Fibroblast of skin of abdomen (primary cell): ENCODE data around the gene TBC1D4.

Source experiments
- DNase-seq: peaks from one replicate; pipeline ENCODE4 v3.0.0-alpha.2; 2013

The TBC1D4 gene

DNA sequence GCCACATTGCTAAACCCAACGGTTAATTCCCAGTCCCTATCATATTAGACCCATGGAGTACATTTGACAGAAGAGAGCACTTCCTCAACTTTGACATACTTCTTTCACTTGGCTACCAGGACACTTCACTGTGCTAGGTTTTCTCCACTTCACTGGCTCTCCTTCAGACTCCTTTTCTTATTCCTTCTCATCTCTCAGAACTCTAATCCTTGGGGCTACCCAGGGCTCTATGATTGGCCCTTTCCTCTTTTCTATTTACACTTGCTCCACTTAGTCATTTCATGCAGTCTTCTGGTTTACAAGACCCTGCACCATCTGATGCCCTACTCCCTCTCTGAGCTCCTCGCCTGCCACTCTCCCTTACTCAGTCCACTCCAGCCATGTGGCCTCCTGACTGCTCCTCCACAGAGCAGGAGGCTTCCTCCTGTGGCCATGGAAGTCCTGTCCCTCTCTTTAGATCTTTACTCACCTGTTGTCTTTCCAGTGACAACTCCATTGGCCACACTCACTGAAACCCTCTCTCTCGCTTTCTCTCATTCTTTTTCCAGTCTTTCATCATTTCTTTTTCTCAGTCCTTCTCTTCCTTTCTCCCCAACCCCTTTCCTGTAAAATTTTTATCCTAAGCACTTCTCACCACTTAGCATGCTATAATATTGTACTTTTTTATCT lies 90.4 kb downstream of the TBC1D4 start:
- DNase-seq, result no peak

DNA sequence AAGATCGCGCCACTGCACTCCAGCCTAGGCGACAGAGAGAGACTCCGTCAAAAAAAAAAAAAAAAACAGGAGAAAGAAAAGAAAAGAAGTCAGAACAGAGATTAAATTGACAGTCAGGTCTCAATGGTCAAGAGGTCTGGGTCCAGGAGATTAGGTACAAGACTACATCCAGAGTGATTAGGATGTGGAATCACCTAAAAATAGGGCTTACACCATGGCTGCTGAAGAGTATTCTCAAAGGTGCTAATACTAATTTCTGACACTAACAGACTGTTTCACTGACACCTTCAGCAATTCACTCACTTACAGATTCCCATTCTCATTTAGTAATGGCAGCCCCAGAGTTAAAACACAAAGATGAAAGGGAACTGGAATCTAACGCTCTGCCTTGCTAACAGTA lies 91.7 kb downstream of the TBC1D4 start:
- no peak for DNase-seq

DNA sequence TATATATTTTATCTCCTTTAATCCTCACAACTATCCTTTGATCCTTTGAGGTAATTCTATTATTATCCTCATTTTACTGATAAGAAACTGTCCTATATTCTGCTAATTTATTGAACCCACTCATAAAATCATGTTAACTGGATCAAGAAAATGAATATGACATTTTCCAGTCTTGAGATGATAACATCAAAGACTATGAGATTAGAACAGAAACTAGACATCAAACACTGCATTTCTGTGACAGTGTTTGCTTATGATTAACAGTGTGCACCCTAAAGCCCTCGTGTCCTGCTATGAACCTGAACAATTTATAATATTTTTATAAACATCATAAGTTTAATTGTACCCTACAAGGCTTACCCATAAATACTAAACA lies 96.3 kb downstream of the TBC1D4 start:
- no peak for DNase-seq

DNA sequence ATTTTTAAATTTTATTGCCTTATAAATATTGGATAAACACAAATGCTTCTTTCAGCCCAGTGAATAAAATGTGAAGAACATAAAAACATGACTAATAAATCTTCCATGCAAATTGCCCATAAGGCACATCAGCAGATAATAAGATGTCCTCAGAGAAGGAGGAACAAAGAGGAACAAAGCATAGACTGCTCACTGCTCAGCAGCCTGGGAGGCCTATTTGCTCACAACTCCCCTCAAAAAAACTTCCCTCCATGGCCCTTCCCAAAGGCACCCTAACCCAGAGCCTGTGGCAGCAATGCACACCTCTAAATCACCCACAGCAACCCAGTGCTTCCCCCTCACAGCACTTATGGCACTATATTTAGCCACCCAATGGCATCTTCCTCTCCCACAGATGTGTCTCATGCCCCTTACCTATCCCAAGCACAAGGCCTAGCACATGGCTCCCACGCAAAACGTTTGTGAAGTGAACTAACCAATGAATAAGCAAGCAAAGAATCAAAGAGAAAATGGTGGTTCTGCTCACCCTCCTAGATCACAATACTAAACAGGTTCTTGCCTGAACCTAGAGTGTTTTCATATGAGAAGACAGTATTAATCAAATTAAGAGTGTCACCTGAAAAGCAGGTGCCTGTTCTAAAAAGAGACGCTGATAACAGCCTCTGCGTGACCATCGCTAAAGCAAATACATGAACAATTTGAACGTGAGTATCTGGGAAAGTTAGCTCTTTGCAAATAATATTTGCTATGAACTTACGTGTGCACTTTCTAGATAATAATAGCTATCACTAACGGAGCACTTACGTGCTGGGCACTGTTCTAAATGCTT lies 96.9 kb downstream of the TBC1D4 start:
- DNase-seq, result no peak

DNA sequence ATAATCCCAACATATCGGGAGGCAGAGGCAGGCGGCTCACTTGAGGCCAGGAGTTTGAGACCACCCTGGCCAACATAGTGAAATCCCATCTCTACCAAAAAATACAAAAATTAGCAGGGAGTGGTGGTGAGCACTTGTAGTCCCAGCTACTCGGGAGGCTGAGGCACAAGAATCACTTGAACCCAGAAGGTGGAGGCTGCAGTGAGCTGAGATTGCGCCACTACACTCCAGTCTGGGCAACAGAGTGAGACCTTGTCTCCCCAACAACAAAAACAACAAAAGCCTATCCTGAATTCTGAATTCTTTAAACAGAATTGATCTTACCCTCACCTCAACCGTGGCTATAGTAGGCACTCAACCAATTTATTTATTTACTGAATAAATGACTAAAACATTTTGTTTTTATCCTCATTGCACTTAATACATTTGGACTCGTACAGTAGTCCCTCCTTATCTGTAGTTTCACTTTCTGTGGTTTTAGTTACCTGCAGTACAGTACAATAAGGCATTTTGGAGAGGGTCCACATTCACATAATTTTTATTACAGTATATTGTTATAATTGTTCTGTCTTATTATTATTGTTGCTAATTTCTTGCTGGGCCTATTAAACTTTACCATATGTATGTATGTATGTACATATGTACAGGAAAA lies 98.8 kb downstream of the TBC1D4 start:
- no peak for DNase-seq

DNA sequence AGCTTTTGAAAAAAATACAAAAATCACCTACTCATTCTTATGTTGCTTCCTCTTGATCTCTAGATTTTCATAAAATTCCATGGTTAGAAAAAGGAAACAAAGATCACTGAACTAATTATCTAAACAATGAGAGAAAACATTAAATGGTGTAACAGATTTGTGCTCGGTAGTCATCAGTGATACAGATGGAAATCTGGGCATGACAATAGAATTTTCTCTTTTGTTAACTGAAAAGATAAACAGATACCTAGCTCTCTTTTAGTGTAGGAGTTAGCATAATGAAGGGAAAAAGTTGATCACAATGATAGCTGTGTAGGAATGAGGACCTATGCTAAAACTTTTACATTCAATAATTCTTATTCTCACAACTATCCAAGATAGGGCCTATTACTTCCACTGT lies 103.7 kb downstream of the TBC1D4 start:
- DNase-seq, result no peak

DNA sequence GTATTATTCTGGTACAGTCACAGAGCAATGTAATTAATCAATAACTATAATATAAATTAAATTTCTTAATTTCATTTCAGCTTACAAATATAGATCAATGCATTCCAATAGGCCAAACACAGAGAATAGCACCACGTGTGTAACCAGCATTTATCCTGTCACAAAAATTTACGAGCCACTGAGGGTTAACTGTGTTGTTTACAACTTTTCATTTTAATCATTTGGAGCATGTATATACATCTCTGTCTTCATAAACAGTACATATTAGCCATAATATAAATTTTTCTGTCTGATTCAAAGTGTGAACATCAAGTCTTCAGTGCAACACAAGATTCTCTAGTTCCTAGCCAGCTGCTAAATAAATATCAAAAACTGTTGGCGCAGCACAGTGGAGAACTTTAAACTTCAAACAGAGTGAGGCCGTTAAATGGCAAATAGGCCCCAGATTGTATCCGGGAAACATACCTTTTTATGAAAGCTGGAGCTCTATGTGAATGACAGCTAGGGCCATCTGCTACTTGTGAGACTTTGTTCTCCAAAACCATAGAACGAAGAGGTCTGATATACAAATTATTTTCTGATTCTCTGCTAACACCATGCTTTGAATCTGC lies 105.1 kb downstream of the TBC1D4 start:
- no peak for DNase-seq

DNA sequence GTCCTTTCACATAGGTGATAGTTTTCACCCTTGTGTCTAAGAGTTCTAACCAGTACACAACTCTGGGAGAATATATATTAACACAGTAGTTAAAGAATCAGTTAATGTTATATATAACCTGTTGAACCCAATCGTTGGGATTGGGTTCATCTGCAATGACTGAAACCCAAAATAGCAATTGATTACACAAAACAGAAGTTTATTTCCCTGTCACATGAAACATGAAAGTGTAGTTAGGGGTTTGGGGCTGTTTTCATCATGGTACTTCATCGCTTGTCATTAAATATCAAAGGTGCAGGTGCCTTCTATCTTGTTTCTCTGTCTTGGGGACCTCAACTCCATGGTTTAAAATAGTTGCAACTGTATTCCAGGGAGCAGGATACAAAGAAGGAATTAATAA lies 106.6 kb downstream of the TBC1D4 start:
- no peak for DNase-seq

DNA sequence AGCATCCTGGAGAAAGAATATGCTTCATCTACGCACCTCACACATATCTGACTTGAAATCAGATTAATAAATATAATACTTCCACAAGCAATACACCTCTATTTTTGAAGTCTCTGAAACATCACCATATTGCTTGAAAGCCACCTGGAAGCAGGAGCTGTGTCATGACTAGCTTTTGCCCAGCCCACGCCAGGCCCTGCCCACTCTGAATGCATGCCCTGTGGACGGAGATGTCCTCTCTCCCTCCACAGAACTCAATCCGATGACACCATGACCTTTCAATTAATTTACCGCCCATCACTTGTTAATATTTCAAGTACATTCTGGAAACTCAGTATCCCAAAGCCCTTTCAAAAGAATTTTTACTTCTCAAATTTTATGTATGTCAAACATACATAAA lies 108.0 kb downstream of the TBC1D4 start:
- DNase-seq, result no peak

DNA sequence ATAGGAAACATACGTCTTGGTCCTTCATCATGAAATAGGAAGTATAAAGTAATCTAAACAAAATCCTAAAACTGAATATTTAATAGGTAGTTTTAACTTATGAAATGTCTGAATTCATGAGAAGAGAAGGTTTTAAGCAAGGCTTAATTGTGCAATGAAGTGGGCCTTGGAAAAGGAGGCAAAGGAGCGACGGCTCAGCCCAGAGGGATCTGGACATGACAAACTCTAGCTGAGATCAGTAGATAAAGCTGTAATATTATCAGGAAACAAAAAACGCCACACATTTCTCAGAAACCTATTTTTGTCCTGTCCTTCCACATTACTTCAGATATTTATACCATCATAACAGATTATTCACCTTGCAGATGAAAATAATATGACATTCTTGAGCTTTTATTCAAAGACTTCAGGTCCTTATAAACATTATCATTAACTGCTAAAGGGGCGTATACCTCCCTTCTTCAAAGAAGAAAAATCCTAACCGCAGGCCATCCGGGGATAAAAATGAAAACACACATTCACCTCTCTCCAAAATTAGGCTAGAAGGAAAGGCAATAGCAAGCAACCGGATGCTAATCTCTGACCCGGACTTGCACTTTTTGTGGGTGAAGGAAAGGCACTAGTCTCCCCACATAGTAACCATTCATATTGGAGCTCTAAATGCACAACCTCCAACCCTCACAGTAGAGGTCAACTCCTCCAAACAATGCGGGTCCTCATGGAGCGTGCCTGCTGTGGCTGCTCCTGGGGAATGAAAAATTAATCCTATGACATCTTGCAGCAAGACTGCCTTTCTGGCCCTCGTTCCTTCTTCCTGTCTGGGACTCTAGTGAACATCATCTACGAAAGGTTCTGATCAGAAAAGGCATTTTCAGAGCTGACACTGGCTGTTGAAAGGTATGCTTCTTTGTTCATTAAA lies 108.8 kb downstream of the TBC1D4 start:
- no peak for DNase-seq

DNA sequence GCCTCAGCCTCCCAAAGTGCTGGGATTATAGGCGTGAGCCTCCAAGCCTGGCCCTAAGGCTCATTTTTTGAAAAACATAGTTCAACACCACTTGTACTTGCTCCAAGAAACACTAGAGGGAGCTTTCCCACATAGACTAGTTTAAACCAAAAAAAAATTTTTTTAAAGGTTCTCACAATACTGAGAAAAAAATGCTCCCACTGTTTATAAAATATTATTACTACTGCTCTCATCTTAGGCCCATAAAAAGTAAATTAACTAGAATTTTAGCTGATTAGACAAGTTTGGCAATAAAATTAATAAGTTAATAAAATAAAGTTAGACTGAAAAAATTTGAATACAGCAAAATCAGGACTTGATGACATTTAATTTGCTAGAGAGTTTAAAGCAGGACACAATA lies 109.5 kb downstream of the TBC1D4 start:
- DNase-seq, result peak; percentile 57

DNA sequence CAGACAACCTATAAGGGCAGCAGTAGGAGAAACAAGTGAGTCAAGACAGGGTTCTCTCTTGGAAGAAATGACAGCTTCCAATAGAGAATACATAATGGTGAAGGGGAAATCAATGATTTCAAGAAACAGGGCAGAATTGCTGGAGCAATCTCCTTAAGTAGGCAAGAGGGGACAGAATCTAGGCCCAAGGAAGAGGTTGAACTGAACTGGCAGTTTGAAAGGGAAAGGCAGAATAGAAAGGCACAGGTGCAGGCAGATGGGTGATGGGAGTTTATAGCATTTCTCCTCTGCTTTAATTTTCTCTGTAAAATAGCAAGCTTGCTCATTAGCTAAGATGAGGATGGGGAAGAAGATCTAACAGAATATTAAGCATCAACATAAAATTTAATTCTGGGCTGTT lies 110.8 kb downstream of the TBC1D4 start:
- DNase-seq, result no peak

DNA sequence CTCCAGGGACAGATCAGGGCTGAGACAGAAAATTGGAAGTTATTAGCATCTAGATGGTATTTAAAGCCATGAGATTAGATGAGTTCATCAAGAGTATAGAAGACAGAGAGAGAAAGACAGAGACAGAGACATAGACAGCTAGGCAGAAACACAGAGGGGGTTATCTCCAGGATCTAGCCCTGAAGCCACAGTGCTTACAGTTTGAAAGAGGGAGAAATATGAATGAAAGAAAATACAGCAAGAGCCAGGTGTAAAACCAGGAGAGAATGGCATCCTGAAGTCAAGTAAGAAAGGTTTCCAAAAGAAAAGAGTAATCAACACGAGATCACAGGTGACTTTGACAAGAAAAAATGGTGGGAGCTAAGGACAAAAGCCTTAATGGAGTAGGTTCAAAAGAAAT lies 111.2 kb downstream of the TBC1D4 start:
- DNase-seq, result no peak

DNA sequence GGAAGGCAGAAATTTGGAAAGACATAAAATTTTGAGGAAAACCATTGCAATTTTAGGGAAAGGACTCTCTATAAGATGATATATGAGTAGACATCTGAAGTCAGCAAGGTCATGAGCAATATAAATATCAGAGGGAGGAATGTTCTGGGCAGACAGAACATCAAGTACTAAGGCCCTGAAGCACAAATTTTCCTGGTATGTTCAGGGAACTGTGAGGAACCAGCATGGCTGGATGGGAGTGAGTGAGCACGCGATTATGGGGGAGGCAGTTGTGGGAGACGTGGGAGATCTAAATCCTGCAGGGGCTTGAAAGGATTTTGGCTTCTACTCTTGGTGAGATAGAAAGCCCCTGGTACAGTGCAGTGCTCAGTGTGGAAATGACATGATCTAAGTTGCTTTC lies 112.0 kb downstream of the TBC1D4 start:
- no peak for DNase-seq

DNA sequence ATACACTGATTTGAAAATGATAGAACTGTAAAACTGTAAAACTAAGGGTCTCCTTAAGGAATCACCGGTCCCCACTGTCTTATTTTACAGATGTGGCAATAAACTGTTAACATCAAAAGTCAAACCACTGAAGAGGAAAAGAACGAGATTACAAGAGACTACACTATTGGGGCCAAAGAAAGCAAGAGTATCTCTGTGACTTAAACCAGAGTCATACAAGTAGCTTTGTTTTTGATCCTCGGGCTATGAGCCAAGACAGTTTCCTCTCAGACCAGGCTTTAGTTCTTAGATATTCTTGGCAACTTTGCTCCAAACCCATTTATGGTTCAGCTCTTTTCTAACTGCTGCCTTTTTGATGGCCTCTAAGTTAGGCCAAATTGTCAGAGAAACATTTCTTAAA lies 113.8 kb downstream of the TBC1D4 start:
- DNase-seq, result peak; percentile 81

DNA sequence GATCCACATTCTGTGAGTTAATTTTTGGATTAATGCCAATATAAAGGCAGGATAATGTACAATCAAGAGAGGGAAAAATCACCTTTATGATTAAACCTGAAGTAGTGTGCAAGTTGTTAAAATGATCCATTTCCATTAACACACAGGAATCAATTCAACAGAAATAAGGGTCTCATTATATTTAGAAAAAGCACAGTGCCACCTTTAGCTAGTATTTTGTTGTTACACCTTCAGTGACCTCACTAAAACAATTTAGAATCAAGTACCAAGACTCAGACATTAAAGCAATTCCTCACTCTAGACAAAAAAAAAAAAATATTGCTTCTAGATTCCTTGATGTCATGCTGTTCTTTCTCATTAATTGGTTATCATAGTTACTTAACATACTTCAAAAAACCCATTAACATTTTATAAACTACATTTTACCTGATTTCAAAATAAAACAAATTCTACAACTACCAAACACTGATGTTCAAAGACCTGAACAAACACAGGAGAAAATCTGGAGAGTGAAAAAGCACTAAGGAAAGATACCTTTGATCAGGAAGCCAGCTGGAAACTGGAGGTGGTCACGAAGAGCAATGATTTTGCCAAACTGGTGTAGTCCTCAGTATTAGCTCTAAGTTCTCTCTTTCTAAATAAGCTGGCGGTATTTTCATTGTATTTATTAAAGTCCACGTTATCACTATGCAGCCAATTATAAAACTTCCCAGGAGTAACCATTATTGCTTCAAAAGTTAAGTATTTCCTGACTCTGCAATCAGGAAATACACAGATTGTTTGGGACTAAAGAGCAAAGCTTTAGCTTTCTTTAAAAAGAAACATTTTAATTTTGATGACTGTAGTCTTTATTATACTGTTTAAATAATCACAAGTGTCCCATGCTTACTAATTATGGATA lies 115.3 kb downstream of the TBC1D4 start:
- no peak for DNase-seq

DNA sequence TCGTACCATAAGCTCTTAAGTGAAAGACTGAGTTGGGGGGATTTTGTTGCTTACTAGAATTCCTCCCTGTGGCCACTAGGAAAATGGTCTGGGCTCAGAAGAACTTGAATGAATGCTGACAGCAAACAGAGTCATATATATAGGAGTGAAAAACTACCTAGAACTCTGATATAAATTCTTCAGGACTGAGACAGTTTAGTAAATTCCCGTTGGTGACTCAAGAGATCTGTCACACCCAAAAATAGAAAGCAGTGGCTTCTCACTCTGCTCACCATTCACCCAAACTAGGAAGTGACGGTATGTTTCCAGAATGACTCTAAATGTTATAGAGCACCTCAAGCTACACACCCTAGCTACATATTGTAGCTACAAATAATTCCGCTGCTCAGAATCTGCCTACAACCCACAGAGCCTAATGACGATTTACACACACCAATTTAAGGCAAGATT lies 116.2 kb downstream of the TBC1D4 start:
- peak; percentile 83 for DNase-seq

DNA sequence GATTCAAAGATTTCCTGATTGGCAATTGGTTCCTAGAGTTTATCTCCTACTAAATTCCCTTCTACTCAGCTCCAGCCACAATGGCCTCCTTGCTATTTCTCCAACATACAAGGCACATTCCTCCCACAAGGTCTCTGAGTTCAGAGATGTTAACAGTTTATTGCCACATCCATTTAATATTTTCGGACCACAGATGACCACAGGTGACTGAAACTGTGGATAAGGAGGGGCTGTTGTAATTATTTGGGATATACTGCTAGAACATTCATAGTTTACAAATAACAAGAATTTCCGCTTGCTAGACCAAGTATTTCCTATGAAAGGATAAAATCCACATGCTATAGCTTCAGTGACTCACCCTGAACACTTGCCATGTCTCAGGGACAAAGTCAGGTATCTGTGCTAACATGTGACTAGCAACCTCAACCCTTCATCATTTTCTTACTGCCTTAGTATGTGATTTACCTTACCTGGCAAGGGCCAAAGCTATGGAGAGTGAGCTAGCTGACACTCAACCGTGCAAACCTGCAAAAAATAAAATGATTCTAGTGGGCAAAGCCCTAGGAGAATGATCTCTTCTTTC lies 117.7 kb downstream of the TBC1D4 start:
- no peak for DNase-seq

DNA sequence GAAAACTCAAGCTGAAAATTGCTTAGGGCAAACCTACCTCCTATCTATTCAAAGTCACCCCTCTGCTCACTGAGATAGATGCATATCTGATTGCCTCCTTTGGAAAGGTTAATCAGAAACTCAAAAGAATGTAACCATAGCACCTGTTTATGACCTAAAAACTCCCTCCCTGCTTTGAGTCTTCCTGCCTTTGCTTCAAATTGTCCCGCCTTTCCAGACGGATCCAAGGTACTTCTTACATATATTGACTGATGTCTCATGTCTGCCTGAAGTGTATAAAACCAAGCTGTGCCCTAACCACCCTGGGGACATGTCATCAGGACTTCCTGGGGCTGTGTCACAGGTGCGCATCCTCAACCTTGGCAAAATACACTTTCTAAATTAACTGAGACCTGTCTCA lies 118.6 kb downstream of the TBC1D4 start:
- DNase-seq, result no peak

DNA sequence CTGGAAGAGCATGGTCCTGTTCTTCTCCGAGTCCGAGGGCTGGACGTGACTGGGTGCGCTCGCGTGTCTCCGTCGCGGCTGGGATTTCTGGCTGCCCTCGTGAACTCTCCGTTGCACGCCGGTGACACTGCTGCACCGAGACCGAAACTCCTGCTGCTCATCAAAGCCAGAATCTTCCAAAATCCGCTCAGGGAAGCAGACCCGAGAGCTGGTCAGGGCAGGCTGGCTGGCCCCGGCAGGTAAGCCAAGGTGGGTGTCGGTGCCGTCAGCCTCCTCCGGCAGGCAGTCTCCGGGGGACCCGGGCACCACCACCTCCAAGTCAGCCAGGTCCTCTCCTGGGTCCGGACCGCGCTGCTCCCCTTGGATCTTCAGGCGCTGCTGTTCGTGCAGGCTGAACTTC lies 119.9 kb downstream of the TBC1D4 start:
- no peak for DNase-seq

DNA sequence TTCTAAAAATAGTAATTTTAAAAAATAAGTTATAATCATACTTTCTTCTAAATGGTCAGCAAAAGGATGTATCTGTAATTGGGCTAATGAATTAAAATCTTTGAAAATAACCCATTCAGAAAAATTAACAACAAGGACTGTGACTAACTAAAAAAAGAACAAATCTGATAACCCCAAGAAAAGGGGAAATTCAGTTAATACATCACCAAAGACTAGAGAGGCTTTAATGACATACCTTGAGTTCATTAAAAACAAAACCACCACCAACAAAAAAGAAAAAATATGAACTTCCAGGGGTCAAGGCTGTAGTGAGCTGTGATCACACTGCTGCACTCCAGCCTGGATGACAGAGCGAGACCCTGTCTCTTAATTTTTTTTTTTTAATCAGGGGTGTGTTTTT lies 121.8 kb downstream of the TBC1D4 start:
- no peak for DNase-seq
